SU-DHL-6 (cell line): ENCODE results near the gene SRPK2.

ENCODE experiments used
- H2AFZ ChIP-seq: fragments of 200-600 bp; sonication (generic); 2 replicates; pipeline ENCODE4 v1.6.1; 2014; ENCODE audit warnings: low read depth, mild to moderate bottlenecking, moderate library complexity, mixed read lengths, antibody characterized with exemption, low read length; ENCODE audit not compliant: severe bottlenecking
- H3F3A ChIP-seq: fragments of 200-600 bp; shearing (Covaris generic); 2 replicates; pipeline ENCODE4 v1.6.0; 2016; ENCODE audit warnings: antibody characterized with exemption, mild to moderate bottlenecking; ENCODE audit not compliant: insufficient read depth
- H3K27ac ChIP-seq: fragments of 200-600 bp; sonication (generic); 2 replicates; pipeline ENCODE4 v1.5.1; 2016; ENCODE audit warnings: low read depth, mild to moderate bottlenecking, low read length, moderate library complexity, mixed read lengths
- H3K27me3 ChIP-seq: fragments of 200-600 bp; sonication (generic), shearing (Covaris generic); 2 replicates; pipeline ENCODE4 v1.6.0; 2014; ENCODE audit warnings: mild to moderate bottlenecking, low read length
- H3K36me3 ChIP-seq: fragments of 200-600 bp; sonication (generic); 2 replicates; pipeline ENCODE4 v1.6.1; 2014; ENCODE audit warnings: mild to moderate bottlenecking, low read length, mixed read lengths
- H3K4me2 ChIP-seq: fragments of 300-600, 200-600 bp; shearing (Covaris generic), sonication (generic); 2 replicates; pipeline ENCODE4 v1.6.0; 2014; ENCODE audit warnings: low read length, low read depth, mild to moderate bottlenecking; ENCODE audit not compliant: poor library complexity, severe bottlenecking
- H3K4me3 ChIP-seq: fragments of 200-600 bp; sonication (generic); 2 replicates; pipeline ENCODE4 v1.5.1; 2014; ENCODE audit warnings: antibody characterized with exemption, low read length, mild to moderate bottlenecking, mixed read lengths; ENCODE audit not compliant: insufficient read depth, poor library complexity, severe bottlenecking
- H3K79me2 ChIP-seq: fragments of 200-600 bp; sonication (generic); 2 replicates; pipeline ENCODE4 v1.6.1; 2014; ENCODE audit warnings: mild to moderate bottlenecking, low read length, moderate library complexity; ENCODE audit not compliant: insufficient read depth
- H3K9ac ChIP-seq: fragments of 200-600 bp; sonication (generic); 2 replicates; pipeline ENCODE4 v1.7.0; 2014; ENCODE audit warnings: mild to moderate bottlenecking, low read length
- H3K9me2 ChIP-seq: fragments of 200-600 bp; sonication (generic); replicated peaks from 2 replicates; pipeline ENCODE4 v1.6.1; 2014; ENCODE audit warnings: low read length; ENCODE audit not compliant: insufficient read depth
- H3K9me3 ChIP-seq: fragments of 200-600 bp; sonication (generic); 2 replicates; pipeline ENCODE4 v1.6.1; 2014; ENCODE audit warnings: low read length, mixed read lengths; ENCODE audit not compliant: insufficient read depth
- H4K20me1 ChIP-seq: fragments of 200-600 bp; sonication (generic); 2 replicates; pipeline ENCODE4 v1.6.1; 2014; ENCODE audit warnings: low read depth, mild to moderate bottlenecking, antibody characterized with exemption, low read length, moderate library complexity, mixed read lengths
- CTCF ChIP-seq: fragments of 200-600 bp; sonication (generic); IDR thresholded peaks from one replicate; pipeline ENCODE4 v1.5.1; 2017; ENCODE audit warnings: antibody characterized with exemption, mild to moderate bottlenecking, low read length, moderate library complexity; ENCODE audit not compliant: insufficient read depth, poor library complexity, severe bottlenecking
- EZH2phosphoT487 ChIP-seq: fragments of 200-600 bp; sonication (generic), shearing (Covaris generic); conservative IDR thresholded peaks from 2 replicates; pipeline ENCODE4 v1.6.1; 2018; ENCODE audit warnings: mild to moderate bottlenecking, antibody characterized with exemption, low read length, moderate library complexity, mixed read lengths

SRPK2 gene

GRCh38 chr7:105268511-105269392 lies 120.0 kb downstream of the SRPK2 start:
- Histone ChIP-seq H2AFZ (peak overlapping the region; percentile 7), H3F3A (peaks cover 4% of the 10 kb centered on the region; the same call in 1 of the 2 replicates), H3K27ac (peak overlapping the region; percentile 60), H3K4me2 (peak overlapping the region; percentile 64), H3K9me3 (no peaks in the 10 kb centered on the region), H3K9ac (peak overlapping the region; percentile 46), H3K36me3 (no peaks in the 10 kb centered on the region), H3K4me3 (peak overlapping the region; percentile 55), H3K9me2 (no peaks in the 10 kb centered on the region), H4K20me1 (0 out of 2 replicates have a peak, but pooled peaks cover 3% of the 10 kb centered on the region), H3K27me3 (no peaks in the 10 kb centered on the region), H3K79me2 (peaks cover 47% of the 10 kb centered on the region)
- no peak for TF ChIP-seq EZH2phosphoT487
- no peak for TF ChIP-seq CTCF

- peaks cover 54% of the 10 kb centered on the region for H3K79me2 ChIP-seq
- TF ChIP-seq CTCF, result no peak
- no peak for TF ChIP-seq EZH2phosphoT487
- peak overlapping the region; percentile 64 for H3K4me2 ChIP-seq
- no peaks in the 10 kb centered on the region for H3K36me3 ChIP-seq
- H4K20me1 ChIP-seq, result peaks cover 6% of the 10 kb centered on the region; the same call in 1 of the 2 replicates
- H3K4me3 ChIP-seq, result peak overlapping the region; percentile 55
- H2AFZ ChIP-seq, result no peak overlapping the region
- peak overlapping the region; percentile 60 for H3K27ac ChIP-seq
- no peaks in the 10 kb centered on the region for H3K9me2 ChIP-seq
- H3K9me3 ChIP-seq, result no peaks in the 10 kb centered on the region
- H3K9ac ChIP-seq, result peak overlapping the region; percentile 46
- no peaks in the 10 kb centered on the region for H3K27me3 ChIP-seq
- peaks cover 7% of the 10 kb centered on the region; the same call in 1 of the 2 replicates for H3F3A ChIP-seq
Measured at GRCh38 chr7:105268056-105268455, 120.7 kb downstream of the SRPK2 start.

DNA sequence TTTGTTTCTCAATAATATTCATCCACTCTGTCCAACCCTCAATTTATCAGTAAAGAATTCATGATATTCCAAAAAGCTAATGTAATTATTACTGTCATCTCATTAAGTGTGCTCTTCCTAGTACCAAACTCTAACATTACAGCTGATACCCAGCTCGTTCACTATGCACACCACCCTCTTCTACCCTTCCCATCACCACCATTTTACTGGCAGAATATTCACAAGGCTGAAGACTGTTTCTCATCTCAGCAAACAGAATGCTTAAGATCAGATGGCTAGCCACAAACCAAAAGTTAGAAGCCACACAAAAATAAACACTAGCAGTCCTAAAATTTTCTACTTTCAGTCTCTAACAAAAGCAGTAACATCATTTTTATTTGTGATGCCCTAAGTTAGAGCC lies 121.5 kb downstream of the SRPK2 start:
- no peaks in the 10 kb centered on the region for H3K9me2 ChIP-seq
- no peak overlapping the region for H2AFZ ChIP-seq
- peaks cover 7% of the 10 kb centered on the region; the same call in 1 of the 2 replicates for H3F3A ChIP-seq
- peak overlapping the region; percentile 55 for H3K4me3 ChIP-seq
- peak overlapping the region; percentile 46 for H3K9ac ChIP-seq
- peak overlapping the region; percentile 64 for H3K4me2 ChIP-seq
- H3K27ac ChIP-seq, result peak overlapping the region; percentile 60
- TF ChIP-seq CTCF (no peak), EZH2phosphoT487 (no peak)
- H3K27me3 ChIP-seq, result no peaks in the 10 kb centered on the region
- peaks cover 6% of the 10 kb centered on the region; the same call in 1 of the 2 replicates for H4K20me1 ChIP-seq
- H3K79me2 ChIP-seq, result peaks cover 62% of the 10 kb centered on the region
- no peaks in the 10 kb centered on the region for H3K9me3 ChIP-seq
- H3K36me3 ChIP-seq, result no peaks in the 10 kb centered on the region
